ENCODE results near the gene ASB10. TPM values are rescaled to one million over a fixed set of nuclear protein-coding genes. Genes with fewer than 3 reads are reported as not detected.

Gene ASB10
- total and polyA plus RNA-seq, 2 experiments from 2014 or later, result not detected

DNA sequence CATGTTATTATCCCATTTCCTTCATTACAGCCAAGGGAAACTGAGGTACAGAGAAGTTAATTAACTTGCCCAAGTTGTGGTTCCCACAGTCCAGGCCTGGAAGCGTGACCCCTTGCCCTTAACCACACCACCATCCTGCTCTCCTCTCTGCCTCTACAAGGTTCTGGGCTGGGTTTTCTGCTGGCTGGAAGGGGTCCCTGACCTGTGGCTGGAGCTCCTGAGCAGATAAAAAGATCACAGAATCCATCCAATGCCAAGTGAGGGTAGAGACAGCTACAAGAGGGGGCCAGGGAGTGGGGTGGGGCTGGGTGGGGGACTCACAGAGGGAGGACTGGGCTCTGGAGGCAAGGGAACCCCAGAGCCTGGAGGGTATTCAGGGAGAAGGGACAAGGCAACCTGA is 9.7 kb downstream of the ASB10 start (continued):
- TF ChIP-seq, protein P1, sequence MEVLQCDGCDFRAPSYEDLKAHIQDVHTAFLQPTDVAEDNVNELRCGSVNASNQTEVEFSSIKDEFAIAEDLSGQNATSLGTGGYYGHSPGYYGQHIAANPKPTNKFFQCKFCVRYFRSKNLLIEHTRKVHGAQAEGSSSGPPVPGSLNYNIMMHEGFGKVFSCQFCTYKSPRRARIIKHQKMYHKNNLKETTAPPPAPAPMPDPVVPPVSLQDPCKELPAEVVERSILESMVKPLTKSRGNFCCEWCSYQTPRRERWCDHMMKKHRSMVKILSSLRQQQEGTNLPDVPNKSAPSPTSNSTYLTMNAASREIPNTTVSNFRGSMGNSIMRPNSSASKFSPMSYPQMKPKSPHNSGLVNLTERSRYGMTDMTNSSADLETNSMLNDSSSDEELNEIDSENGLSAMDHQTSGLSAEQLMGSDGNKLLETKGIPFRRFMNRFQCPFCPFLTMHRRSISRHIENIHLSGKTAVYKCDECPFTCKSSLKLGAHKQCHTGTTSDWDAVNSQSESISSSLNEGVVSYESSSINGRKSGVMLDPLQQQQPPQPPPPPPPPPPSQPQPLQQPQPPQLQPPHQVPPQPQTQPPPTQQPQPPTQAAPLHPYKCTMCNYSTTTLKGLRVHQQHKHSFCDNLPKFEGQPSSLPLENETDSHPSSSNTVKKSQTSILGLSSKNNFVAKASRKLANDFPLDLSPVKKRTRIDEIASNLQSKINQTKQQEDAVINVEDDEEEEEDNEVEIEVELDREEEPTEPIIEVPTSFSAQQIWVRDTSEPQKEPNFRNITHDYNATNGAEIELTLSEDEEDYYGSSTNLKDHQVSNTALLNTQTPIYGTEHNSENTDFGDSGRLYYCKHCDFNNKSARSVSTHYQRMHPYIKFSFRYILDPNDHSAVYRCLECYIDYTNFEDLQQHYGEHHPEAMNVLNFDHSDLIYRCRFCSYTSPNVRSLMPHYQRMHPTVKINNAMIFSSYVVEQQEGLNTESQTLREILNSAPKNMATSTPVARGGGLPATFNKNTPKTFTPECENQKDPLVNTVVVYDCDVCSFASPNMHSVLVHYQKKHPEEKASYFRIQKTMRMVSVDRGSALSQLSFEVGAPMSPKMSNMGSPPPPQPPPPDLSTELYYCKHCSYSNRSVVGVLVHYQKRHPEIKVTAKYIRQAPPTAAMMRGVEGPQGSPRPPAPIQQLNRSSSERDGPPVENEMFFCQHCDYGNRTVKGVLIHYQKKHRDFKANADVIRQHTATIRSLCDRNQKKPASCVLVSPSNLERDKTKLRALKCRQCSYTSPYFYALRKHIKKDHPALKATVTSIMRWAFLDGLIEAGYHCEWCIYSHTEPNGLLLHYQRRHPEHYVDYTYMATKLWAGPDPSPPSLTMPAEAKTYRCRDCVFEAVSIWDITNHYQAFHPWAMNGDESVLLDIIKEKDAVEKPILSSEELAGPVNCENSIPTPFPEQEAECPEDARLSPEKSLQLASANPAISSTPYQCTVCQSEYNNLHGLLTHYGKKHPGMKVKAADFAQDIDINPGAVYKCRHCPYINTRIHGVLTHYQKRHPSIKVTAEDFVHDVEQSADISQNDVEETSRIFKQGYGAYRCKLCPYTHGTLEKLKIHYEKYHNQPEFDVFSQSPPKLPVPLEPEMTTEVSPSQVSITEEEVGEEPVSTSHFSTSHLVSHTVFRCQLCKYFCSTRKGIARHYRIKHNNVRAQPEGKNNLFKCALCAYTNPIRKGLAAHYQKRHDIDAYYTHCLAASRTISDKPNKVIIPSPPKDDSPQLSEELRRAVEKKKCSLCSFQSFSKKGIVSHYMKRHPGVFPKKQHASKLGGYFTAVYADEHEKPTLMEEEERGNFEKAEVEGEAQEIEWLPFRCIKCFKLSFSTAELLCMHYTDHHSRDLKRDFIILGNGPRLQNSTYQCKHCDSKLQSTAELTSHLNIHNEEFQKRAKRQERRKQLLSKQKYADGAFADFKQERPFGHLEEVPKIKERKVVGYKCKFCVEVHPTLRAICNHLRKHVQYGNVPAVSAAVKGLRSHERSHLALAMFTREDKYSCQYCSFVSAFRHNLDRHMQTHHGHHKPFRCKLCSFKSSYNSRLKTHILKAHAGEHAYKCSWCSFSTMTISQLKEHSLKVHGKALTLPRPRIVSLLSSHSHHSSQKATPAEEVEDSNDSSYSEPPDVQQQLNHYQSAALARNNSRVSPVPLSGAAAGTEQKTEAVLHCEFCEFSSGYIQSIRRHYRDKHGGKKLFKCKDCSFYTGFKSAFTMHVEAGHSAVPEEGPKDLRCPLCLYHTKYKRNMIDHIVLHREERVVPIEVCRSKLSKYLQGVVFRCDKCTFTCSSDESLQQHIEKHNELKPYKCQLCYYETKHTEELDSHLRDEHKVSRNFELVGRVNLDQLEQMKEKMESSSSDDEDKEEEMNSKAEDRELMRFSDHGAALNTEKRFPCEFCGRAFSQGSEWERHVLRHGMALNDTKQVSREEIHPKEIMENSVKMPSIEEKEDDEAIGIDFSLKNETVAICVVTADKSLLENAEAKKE (CRISPR knock-in tag; IDR thresholded peaks at IDR 0.05), result no peak
- TF ChIP-seq NANOG (IDR thresholded peaks at IDR 0.05; ENCODE audit: borderline replicate concordance) (no peak), STAT1 (IDR thresholded peaks at IDR 0.05; ENCODE audit: unreplicated experiment) (no peak), EZH2phosphoT487 (IDR thresholded peaks at IDR 0.05; ENCODE audit: unreplicated experiment) (no peak)
- TF ChIP-seq, protein P2, sequence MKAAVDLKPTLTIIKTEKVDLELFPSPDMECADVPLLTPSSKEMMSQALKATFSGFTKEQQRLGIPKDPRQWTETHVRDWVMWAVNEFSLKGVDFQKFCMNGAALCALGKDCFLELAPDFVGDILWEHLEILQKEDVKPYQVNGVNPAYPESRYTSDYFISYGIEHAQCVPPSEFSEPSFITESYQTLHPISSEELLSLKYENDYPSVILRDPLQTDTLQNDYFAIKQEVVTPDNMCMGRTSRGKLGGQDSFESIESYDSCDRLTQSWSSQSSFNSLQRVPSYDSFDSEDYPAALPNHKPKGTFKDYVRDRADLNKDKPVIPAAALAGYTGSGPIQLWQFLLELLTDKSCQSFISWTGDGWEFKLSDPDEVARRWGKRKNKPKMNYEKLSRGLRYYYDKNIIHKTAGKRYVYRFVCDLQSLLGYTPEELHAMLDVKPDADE (IDR thresholded peaks at IDR 0.05), result no peak

DNA sequence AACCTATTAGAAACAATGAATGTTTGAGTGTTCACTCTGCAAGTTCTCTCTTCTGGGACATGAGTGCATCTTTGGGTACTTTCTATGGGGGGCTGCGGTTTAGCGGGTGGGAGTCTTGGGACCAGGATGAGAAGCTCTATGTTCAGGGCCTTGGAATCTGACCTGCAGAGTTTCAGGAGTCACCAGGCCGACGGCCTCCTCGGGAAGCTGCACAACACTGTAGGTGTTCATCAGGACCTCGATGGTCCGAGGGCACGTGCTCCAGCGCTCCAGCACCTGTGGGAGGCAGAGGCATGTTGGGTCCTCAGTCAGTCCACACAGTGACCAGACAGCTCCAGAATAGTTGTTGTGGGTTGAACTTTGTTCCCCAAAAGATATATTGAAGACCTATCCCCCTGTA is 10.6 kb downstream of the ASB10 start:
- no peak for DNase-seq (ENCODE audit: low spot score)
- H3K4me3 Mint-ChIP-seq, result peak overlapping the region; percentile 43
- TF ChIP-seq ZNF331 (CRISPR knock-in tag; IDR thresholded peaks at IDR 0.05; ENCODE audit: low read depth), result no peak
- TF ChIP-seq, protein P3, sequence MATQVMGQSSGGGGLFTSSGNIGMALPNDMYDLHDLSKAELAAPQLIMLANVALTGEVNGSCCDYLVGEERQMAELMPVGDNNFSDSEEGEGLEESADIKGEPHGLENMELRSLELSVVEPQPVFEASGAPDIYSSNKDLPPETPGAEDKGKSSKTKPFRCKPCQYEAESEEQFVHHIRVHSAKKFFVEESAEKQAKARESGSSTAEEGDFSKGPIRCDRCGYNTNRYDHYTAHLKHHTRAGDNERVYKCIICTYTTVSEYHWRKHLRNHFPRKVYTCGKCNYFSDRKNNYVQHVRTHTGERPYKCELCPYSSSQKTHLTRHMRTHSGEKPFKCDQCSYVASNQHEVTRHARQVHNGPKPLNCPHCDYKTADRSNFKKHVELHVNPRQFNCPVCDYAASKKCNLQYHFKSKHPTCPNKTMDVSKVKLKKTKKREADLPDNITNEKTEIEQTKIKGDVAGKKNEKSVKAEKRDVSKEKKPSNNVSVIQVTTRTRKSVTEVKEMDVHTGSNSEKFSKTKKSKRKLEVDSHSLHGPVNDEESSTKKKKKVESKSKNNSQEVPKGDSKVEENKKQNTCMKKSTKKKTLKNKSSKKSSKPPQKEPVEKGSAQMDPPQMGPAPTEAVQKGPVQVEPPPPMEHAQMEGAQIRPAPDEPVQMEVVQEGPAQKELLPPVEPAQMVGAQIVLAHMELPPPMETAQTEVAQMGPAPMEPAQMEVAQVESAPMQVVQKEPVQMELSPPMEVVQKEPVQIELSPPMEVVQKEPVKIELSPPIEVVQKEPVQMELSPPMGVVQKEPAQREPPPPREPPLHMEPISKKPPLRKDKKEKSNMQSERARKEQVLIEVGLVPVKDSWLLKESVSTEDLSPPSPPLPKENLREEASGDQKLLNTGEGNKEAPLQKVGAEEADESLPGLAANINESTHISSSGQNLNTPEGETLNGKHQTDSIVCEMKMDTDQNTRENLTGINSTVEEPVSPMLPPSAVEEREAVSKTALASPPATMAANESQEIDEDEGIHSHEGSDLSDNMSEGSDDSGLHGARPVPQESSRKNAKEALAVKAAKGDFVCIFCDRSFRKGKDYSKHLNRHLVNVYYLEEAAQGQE (IDR thresholded peaks at IDR 0.05; ENCODE audit: unreplicated experiment), result no peak
- no peak for TF ChIP-seq POLR2AphosphoS5 (IDR thresholded peaks at IDR 0.05; ENCODE audit: low read depth)
- no peak for TF ChIP-seq CREB1 (CRISPR knock-in tag; IDR thresholded peaks at IDR 0.05; ENCODE audit: low read depth)

More for the DNA sequence above, 10.6 kb downstream of the ASB10 start:
- H2AFZ ChIP-seq, result no peak overlapping the region; the same call in 1 of the 2 replicates
- Mint-ChIP-seq H3K9me3 (peaks cover 26% of the 10 kb centered on the region), H3K27ac (no peak overlapping the region), H3K4me1 (peaks cover 15% of the 10 kb centered on the region), H3K27me3 (ENCODE audit: insufficient read depth, low read depth, poor library complexity) (peaks cover 42% of the 10 kb centered on the region), H3K36me3 (ENCODE audit: low read depth) (peaks cover 13% of the 10 kb centered on the region; the same call in 2 of the 3 replicates)
- no peak overlapping the region for H3K27ac ChIP-seq (ENCODE audit: low read depth)
- H3K4me3 ChIP-seq, result 0 out of 2 replicates have a peak overlapping the region, but pooled peaks have one; percentile 28
- H3K27me3 ChIP-seq (ENCODE audit: insufficient read depth), result peaks cover 47% of the 10 kb centered on the region
- H3K36me3 ChIP-seq (ENCODE audit: insufficient read depth), result no peaks in the 10 kb centered on the region
- ATAC-seq, result no peak
- H3K4me1 ChIP-seq (ENCODE audit: insufficient read depth), result no peaks in the 10 kb centered on the region
- H3K79me2 ChIP-seq (replicated peaks; ENCODE audit: insufficient read depth), result no peaks in the 10 kb centered on the region
- H3F3A ChIP-seq (replicated peaks; ENCODE audit: low read depth), result no peaks in the 10 kb centered on the region
- peak overlapping the region; percentile 57; the same call in 1 of the 2 replicates for H3K4me2 ChIP-seq
- 0 out of 2 replicates have a peak, but pooled peaks cover 5% of the 10 kb centered on the region for H3K9me2 ChIP-seq (ENCODE audit: insufficient read depth)
- H4K20me1 ChIP-seq (replicated peaks; ENCODE audit: insufficient read depth), result no peaks in the 10 kb centered on the region
